ENCODE measurements around the gene ATP5MC3. TPM values are rescaled to one million over a fixed set of nuclear protein-coding genes. Genes with fewer than 3 reads are reported as not detected.
"Not testable (repeated sequence)": the region's sequence is repeated elsewhere in the genome, so short reads cannot be mapped to it uniquely, and the experiment has no call there.

ATP5MC3 gene
- total RNA-seq = 201 and 233 TPM in 2 replicates
- polyA plus RNA-seq = 412 and 452 TPM in 2 replicates
- 328 and 355 TPM in 2 replicates for polyA plus RNA-seq (2011; cell fraction: cytosol; rRNA removed)
- polyA plus RNA-seq (2011; cell fraction: nucleus; rRNA removed) = 122 and 144 TPM in 2 replicates
- polyA plus RNA-seq (2012) = 338 and 361 TPM in 2 replicates
- 158 and 176 TPM in 2 replicates for polyA minus RNA-seq
- 84.1 TPM for polyA minus RNA-seq (2011; cell fraction: cytosol; rRNA and poly(A)+ RNA removed)
- 28.9 and 38.1 TPM in 2 replicates for polyA minus RNA-seq (2011; cell fraction: nucleus; rRNA and poly(A)+ RNA removed)
- percentile 85 among the genes with signal in this experiment for Bru-seq, nascent RNA
- BruChase-seq, experiment 1, labeled RNA remaining after a 6-hour chase = percentile 95 among the genes with signal in this experiment
- percentile 84 among the genes with signal in this experiment for BruChase-seq, experiment 2, labeled RNA remaining after a 2-hour chase
- long read RNA-seq, full-length matches to known transcripts = 553 of 585 reads
- long read RNA-seq, partial matches to known transcripts = 21 of 585 reads
- long read RNA-seq, other reads (novel, unspliced or antisense) = 11 of 585 reads

- Histone ChIP-seq H3K27me3 (ENCODE audit: control insufficient read depth in 2 of 2, insufficient read depth in 2 of 2, low read length in 2 of 2) (no peaks in the 10 kb centered on the region), H2AFZ (ENCODE audit: low read depth, low read length) (peak within 1 kb of the TSS; percentile 99), H3K4me2 (ENCODE audit: insufficient read depth, low read length) (peak within 1 kb of the TSS; percentile 66), H3K9ac (replicated peaks; ENCODE audit: extremely low read depth, insufficient read depth, low read length) (peak within 1 kb of the TSS; percentile 78), H3K9me3 (replicated peaks; ENCODE audit: control insufficient read depth, insufficient read depth, low read length) (no peaks in the 10 kb centered on the region), H3K27ac (ENCODE audit: insufficient read depth, low read depth, low read length) (peak within 1 kb of the TSS; percentile 48), H3K9me1 (replicated peaks; ENCODE audit: control insufficient read depth, extremely low read depth, insufficient read depth, low read length) (peaks cover 4% of the 10 kb centered on the region), H3K79me2 (ENCODE audit: control insufficient read depth, insufficient read depth, low read length) (peaks cover 32% of the 10 kb centered on the region), H3K36me3 (ENCODE audit: control insufficient read depth in 2 of 2, extremely low read depth in 1 of 2, insufficient read depth in 2 of 2, low read length in 2 of 2) (peaks cover 5 to 13% of the 10 kb centered on the region in 2 experiments), H3K4me3 (replicated peaks in 1 of 3; ENCODE audit: insufficient read depth in 1 of 3, low read depth in 1 of 3, low read length in 3 of 3) (peak within 1 kb of the TSS; percentile 49 to 74 (median 69)), H3K4me1 (ENCODE audit: control insufficient read depth, extremely low read depth, insufficient read depth, low read length) (peaks cover 6% of the 10 kb centered on the region), H4K20me1 (replicated peaks; ENCODE audit: control insufficient read depth, extremely low read depth, insufficient read depth, low read length) (no peaks in the 10 kb centered on the region)
- TSS peak; percentile 82 for BruUV-seq (replicated peaks)
- ChIA-PET CTCF (interaction anchor here (1.2 kb wide), 1 partner anchor 10 kb away, joined by 4 read pairs; no protein-coding TSS in a partner anchor), POLR2A (no interaction called here)
- TF ChIP-seq FOS (IDR thresholded peaks at IDR 0.05; ENCODE audit: borderline replicate concordance, insufficient read depth, low read length) (no peak), CTCF (IDR thresholded peaks at IDR 0.05; ENCODE audit: extremely low read depth in 1 of 2, insufficient read depth in 1 of 2, low read depth in 1 of 2, low read length in 2 of 2) (peak in 1 of 2 donors; percentile 25), MYC (IDR thresholded peaks at IDR 0.05; ENCODE audit: low read depth, low read length) (no peak), POLR2A (IDR thresholded peaks at IDR 0.05; ENCODE audit: low read depth, low read length) (peak; percentile 66), POLR2AphosphoS5 (IDR thresholded peaks at IDR 0.05; ENCODE audit: insufficient read depth, low read depth, low read length) (peak; percentile 79)
- dilution Hi-C loops (cut with MboI; ENCODE audit: extremely low pct_ligation_motif_present, low sequenced_read_pairs) (no loop called here), intact Hi-C loops (cut with micrococcal nuclease) (loop anchor here (1.0 to 10.0 kb wide), 4 partner anchors 13 to 486 kb away; partner anchors contain the start of gene ATF2)
- DNase-seq (ENCODE audit: low read depth, low spot score) (peak; percentile 86), FAIRE-seq (peak; percentile 84)
These were observed at the start of gene ATP5MC3 for GRCh38 chr2:175181104-175181876. Gene ATP5MC3 (minus strand): TSS chr2:175181710. CDS start chr2:175181393, 317 bp downstream.

GRCh38 chr2:175228601-175229000 lies 47.1 kb upstream of the ATP5MC3 start:
- dilution Hi-C loops (cut with MboI; ENCODE audit: extremely low pct_ligation_motif_present, low sequenced_read_pairs) = not testable (repeated sequence)

More at GRCh38 chr2:175228601-175229000, 47.1 kb upstream of the ATP5MC3 start:
- POLR2A ChIA-PET; H2AFZ ChIP-seq (ENCODE audit: low read depth, low read length); H3K4me2 ChIP-seq (ENCODE audit: insufficient read depth, low read length); H3K79me2 ChIP-seq (ENCODE audit: control insufficient read depth, insufficient read depth, low read length); H3K27ac ChIP-seq (ENCODE audit: insufficient read depth, low read depth, low read length); BruUV-seq (replicated peaks); H3K4me3 ChIP-seq (replicated peaks in 1 of 3; ENCODE audit: insufficient read depth in 1 of 3, low read depth in 1 of 3, low read length in 3 of 3); intact Hi-C loops (cut with micrococcal nuclease); H3K9me3 ChIP-seq (replicated peaks; ENCODE audit: control insufficient read depth, insufficient read depth, low read length); H3K4me1 ChIP-seq (ENCODE audit: control insufficient read depth, extremely low read depth, insufficient read depth, low read length); FAIRE-seq; H3K9ac ChIP-seq (replicated peaks; ENCODE audit: extremely low read depth, insufficient read depth, low read length); DNase-seq (ENCODE audit: low read depth, low spot score); H3K36me3 ChIP-seq (ENCODE audit: control insufficient read depth in 2 of 2, extremely low read depth in 1 of 2, insufficient read depth in 2 of 2, low read length in 2 of 2); H3K27me3 ChIP-seq (ENCODE audit: control insufficient read depth in 2 of 2, insufficient read depth in 2 of 2, low read length in 2 of 2); H3K9me1 ChIP-seq (replicated peaks; ENCODE audit: control insufficient read depth, extremely low read depth, insufficient read depth, low read length); H4K20me1 ChIP-seq (replicated peaks; ENCODE audit: control insufficient read depth, extremely low read depth, insufficient read depth, low read length): not testable (repeated sequence)
- CTCF ChIA-PET = interaction anchor here (1.0 kb wide), 1 partner anchor 23 kb away, joined by 3 read pairs; no protein-coding TSS in a partner anchor

Data from endothelial cell of umbilical vein (primary cell).